Myocyte (in vitro differentiated cells): ENCODE data around the gene GALNS. TPM values are rescaled to one million over a fixed set of nuclear protein-coding genes. Genes with fewer than 3 reads are reported as not detected.

Experiments used
- DNase-seq: peaks from one replicate; pipeline ENCODE4 v3.0.0-alpha.2; 2012; ENCODE audit warnings: low read depth
- total RNA-seq: library from RNA; depleted of rRNA; stranded (reverse); fragments of >200 nt; gene quantifications from 2 replicates; pipeline ENCODE4 v1.2.3, GENCODE V29; 2014

GALNS gene
- total RNA-seq, 1 donor from 2014 or later = 34.8 TPM

GRCh38 chr16:88857728-88858339 is 1.1 kb upstream of the GALNS start:
- DNase-seq = peak; percentile 82

GRCh38 chr16:88856122-88856827 is 472 bp downstream of the GALNS start:
- DNase-seq = no peak

- no peak for DNase-seq
Measured at GRCh38 chr16:88855736-88856121, 1.0 kb downstream of the GALNS start.

GRCh38 chr16:88855176-88855575 is 1.6 kb downstream of the GALNS start:
- DNase-seq = no peak

GRCh38 chr16:88854306-88855111 is 2.2 kb downstream of the GALNS start:
- peak; percentile 60 for DNase-seq

- no peak for DNase-seq
Measured at GRCh38 chr16:88853325-88853941, 3.3 kb downstream of the GALNS start.

- DNase-seq = no peak
Measured at GRCh38 chr16:88851616-88852015, 5.1 kb downstream of the GALNS start.

GRCh38 chr16:88850531-88851199 is 6.1 kb downstream of the GALNS start:
- DNase-seq = no peak

- DNase-seq = no peak
Measured at GRCh38 chr16:88848557-88848956, 8.2 kb downstream of the GALNS start.

GRCh38 chr16:88847654-88848053 is 9.1 kb downstream of the GALNS start:
- no peak for DNase-seq

- no peak for DNase-seq
Measured at GRCh38 chr16:88846088-88846487, 10.7 kb downstream of the GALNS start.

- DNase-seq = no peak
Measured at GRCh38 chr16:88844419-88845036, 12.2 kb downstream of the GALNS start.

- DNase-seq = no peak
Measured at GRCh38 chr16:88843256-88843655, 13.5 kb downstream of the GALNS start.

GRCh38 chr16:88842806-88843205 is 13.9 kb downstream of the GALNS start:
- no peak for DNase-seq

GRCh38 chr16:88842308-88842756 is 14.4 kb downstream of the GALNS start:
- DNase-seq = no peak

- no peak for DNase-seq
Measured at GRCh38 chr16:88841521-88842307, 15.0 kb downstream of the GALNS start.

GRCh38 chr16:88840600-88841215 is 16.0 kb downstream of the GALNS start:
- DNase-seq = no peak

GRCh38 chr16:88839745-88840599 is 16.8 kb downstream of the GALNS start:
- DNase-seq = no peak
